ENCODE results near the gene ATP6V1F.

GRCh38 chr7:128849804-128850490 is 12.7 kb upstream of the ATP6V1F start:
- TF ChIP-seq CTCF (conservative IDR thresholded peaks at IDR 0.05) (no peak), EZH2 (IDR thresholded peaks at IDR 0.05; ENCODE audit: low read depth) (no peak)

Data from PC-9 (cell line).